Measurements from ENCODE around the gene DNM3. TPM values are rescaled to one million over a fixed set of nuclear protein-coding genes. Genes with fewer than 3 reads are reported as not detected.
A peak's percentile ranks its signal among the peaks of the same experiment; 100 is the strongest.

Gene DNM3
- total and polyA plus RNA-seq, 2 donors (not counting 1 experiment from before 2014, with no cell fraction given) = 1.0 to 1.3 TPM

DNA sequence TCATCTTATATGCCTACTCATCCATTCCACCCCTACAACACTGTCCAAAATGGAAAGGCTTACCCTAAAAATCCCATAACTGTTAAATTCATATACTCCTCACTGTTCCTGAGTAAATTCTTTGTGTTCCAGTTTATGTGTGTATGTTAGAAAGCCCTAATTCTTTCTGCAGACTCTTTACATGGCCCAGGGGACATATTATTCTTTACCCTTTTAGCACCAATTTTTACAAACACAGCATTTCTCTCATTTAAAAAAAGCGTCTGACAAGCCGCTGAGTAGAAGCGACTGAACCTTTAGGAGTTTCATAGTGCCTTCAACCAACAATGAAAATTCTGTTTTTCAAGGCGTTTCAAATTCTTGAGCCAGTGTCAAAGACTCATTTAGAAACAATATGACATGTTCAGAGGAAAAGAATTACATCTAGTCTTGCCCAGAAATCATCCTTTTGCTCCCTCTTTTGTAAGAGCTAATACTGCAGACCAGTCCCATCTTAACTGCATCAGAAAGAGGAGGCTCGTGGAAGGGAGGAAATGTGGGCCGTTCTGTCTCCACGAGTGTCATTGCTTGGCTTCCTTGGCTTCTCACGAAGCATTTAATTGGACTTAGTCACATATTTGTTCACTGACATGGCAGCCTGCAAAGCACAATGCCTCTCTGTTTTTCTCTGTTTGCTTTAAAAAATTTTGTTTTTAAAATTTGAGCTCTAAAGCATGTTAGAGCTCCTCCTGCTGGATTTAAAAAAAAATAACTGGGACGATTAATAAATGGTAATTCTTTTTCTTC lies 557.9 kb downstream of the DNM3 start:
- no peaks in the 10 kb centered on the region for H3K9me3 Mint-ChIP-seq (ENCODE audit: insufficient read depth)
- WGBS (ENCODE audit: insufficient coverage) = 49% methylated on average over 6 of the region's 9 CpGs
- Histone ChIP-seq H3K4me3 (ENCODE audit: control extremely low read depth in 1 of 5, extremely low read depth in 1 of 5, insufficient read depth in 1 of 5, low read depth in 2 of 5, low read length in 4 of 5) (peak overlapping the region in 3 of 5 experiments; percentile 33 to 41 (median 36)), H3K4me2 (replicated peaks; ENCODE audit: low read depth, low read length, poor library complexity, severe bottlenecking) (peak overlapping the region; percentile 59), H2AFZ (ENCODE audit: insufficient read depth, low read depth, low read length, poor library complexity, severe bottlenecking) (peak overlapping the region; percentile 68), H3K79me2 (ENCODE audit: control insufficient read depth, insufficient read depth, low read length) (peaks cover 4% of the 10 kb centered on the region), H3K27me3 (replicated peaks in 1 of 4; ENCODE audit: control extremely low read depth in 1 of 4, control insufficient read depth in 3 of 4, insufficient read depth in 4 of 4, low read length in 3 of 4) (no peaks in the 10 kb centered on the region), H3K9me3 (ENCODE audit: control extremely low read depth in 1 of 3, control insufficient read depth in 2 of 3, insufficient read depth in 1 of 3, low read length in 2 of 3) (no peaks in the 10 kb centered on the region), H3K9ac (ENCODE audit: low read length) (peak overlapping the region; percentile 43), H3K36me3 (replicated peaks in 1 of 2; ENCODE audit: control extremely low read depth in 1 of 2, control insufficient read depth in 1 of 2, extremely low read depth in 1 of 2, insufficient read depth in 2 of 2, low read length in 1 of 2) (no peaks in the 10 kb centered on the region), H4K20me1 (ENCODE audit: control insufficient read depth, insufficient read depth, low read length, poor library complexity, severe bottlenecking) (no peaks in the 10 kb centered on the region), H3K4me1 (ENCODE audit: control insufficient read depth in 2 of 2, insufficient read depth in 2 of 2, low read length in 2 of 2) (peaks cover 43 to 48% of the 10 kb centered on the region in 2 donors), H3K27ac (ENCODE audit: low read length in 2 of 2) (peak overlapping the region; percentile 47 to 71)
- TF ChIP-seq, protein P1, sequence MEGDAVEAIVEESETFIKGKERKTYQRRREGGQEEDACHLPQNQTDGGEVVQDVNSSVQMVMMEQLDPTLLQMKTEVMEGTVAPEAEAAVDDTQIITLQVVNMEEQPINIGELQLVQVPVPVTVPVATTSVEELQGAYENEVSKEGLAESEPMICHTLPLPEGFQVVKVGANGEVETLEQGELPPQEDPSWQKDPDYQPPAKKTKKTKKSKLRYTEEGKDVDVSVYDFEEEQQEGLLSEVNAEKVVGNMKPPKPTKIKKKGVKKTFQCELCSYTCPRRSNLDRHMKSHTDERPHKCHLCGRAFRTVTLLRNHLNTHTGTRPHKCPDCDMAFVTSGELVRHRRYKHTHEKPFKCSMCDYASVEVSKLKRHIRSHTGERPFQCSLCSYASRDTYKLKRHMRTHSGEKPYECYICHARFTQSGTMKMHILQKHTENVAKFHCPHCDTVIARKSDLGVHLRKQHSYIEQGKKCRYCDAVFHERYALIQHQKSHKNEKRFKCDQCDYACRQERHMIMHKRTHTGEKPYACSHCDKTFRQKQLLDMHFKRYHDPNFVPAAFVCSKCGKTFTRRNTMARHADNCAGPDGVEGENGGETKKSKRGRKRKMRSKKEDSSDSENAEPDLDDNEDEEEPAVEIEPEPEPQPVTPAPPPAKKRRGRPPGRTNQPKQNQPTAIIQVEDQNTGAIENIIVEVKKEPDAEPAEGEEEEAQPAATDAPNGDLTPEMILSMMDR (IDR thresholded peaks at IDR 0.05) = peak; percentile 92
- no peak for TF ChIP-seq EZH2 (IDR thresholded peaks at IDR 0.05; ENCODE audit: borderline replicate concordance, insufficient read depth, low read depth, low read length, poor library complexity, severe bottlenecking)
- peak overlapping the region; percentile 94 for H3K27ac Mint-ChIP-seq
- DNase-seq = peak; percentile 74
- H3K27me3 Mint-ChIP-seq = no peaks in the 10 kb centered on the region
- CTCF ChIA-PET = interaction anchor here (0.7 to 12.3 kb wide), 59 partner anchors 9 to 598 kb away, joined by 3 to 152 read pairs (median 4); partner anchors contain the start of gene PIGC
- POLR2A ChIA-PET = interaction anchor here (1.0 to 2.7 kb wide), 4 partner anchors 9 to 212 kb away, joined by 3 to 10 read pairs (median 3); no protein-coding TSS in a partner anchor
- intact Hi-C loops (cut with micrococcal nuclease) = loop anchor here (1.0 kb wide), 6 partner anchors 45 to 598 kb away; partner anchors contain the start of gene PIGC
- H3K4me3 Mint-ChIP-seq = peak overlapping the region; percentile 78
- H3K4me1 Mint-ChIP-seq = peaks cover 56% of the 10 kb centered on the region
- peak; percentile 50 for ATAC-seq (ENCODE audit: low read depth)
